Kidney capillary endothelial cell (primary cell): ENCODE results near the gene SERPINB5.
"Not testable (repeated sequence)": the region's sequence is repeated elsewhere in the genome, so short reads cannot be mapped to it uniquely, and the experiment has no call there.

Experiments used
- DNase-seq: peaks from one replicate; pipeline ENCODE4 v3.0.0-alpha.2; 2018; ENCODE audit warnings: low spot score

The SERPINB5 gene

GRCh38 chr18:63476668-63477067 is at the start of gene SERPINB5:
Gene SERPINB5 (plus strand): TSS chr18:63476958. CDS start chr18:63484429, 7,471 bp downstream.
- DNase-seq, result no peak

- DNase-seq, result peak; percentile 52
Measured at GRCh38 chr18:63427558-63427957, 49.2 kb upstream of the SERPINB5 start.

GRCh38 chr18:63430526-63430925 is 46.2 kb upstream of the SERPINB5 start:
- no peak for DNase-seq

- no peak for DNase-seq
Measured at GRCh38 chr18:63431180-63431579, 45.6 kb upstream of the SERPINB5 start.

- DNase-seq, result no peak
Measured at GRCh38 chr18:63433334-63433866, 43.4 kb upstream of the SERPINB5 start.

- no peak for DNase-seq
Measured at GRCh38 chr18:63438181-63438580, 38.6 kb upstream of the SERPINB5 start.

- DNase-seq, result peak; percentile 68
Measured at GRCh38 chr18:63439334-63439733, 37.4 kb upstream of the SERPINB5 start.

- DNase-seq, result no peak
Measured at GRCh38 chr18:63440219-63440618, 36.5 kb upstream of the SERPINB5 start.

- DNase-seq, result no peak
Measured at GRCh38 chr18:63440881-63441280, 35.9 kb upstream of the SERPINB5 start.

- DNase-seq, result no peak
Measured at GRCh38 chr18:63443829-63444228, 32.9 kb upstream of the SERPINB5 start.

- DNase-seq, result peak; percentile 36
Measured at GRCh38 chr18:63444580-63444979, 32.2 kb upstream of the SERPINB5 start.

GRCh38 chr18:63445037-63445436 is 31.7 kb upstream of the SERPINB5 start:
- DNase-seq, result no peak

- DNase-seq, result no peak
Measured at GRCh38 chr18:63446266-63446665, 30.5 kb upstream of the SERPINB5 start.

- DNase-seq, result no peak
Measured at GRCh38 chr18:63447066-63447465, 29.7 kb upstream of the SERPINB5 start.

- no peak for DNase-seq
Measured at GRCh38 chr18:63449426-63449825, 27.3 kb upstream of the SERPINB5 start.

GRCh38 chr18:63451799-63452660 is 24.7 kb upstream of the SERPINB5 start:
- DNase-seq, result no peak

- not testable (repeated sequence) for DNase-seq
Measured at GRCh38 chr18:63452751-63453150, 24.0 kb upstream of the SERPINB5 start.

GRCh38 chr18:63454497-63454896 is 22.3 kb upstream of the SERPINB5 start:
- DNase-seq, result no peak

GRCh38 chr18:63457977-63458376 is 18.8 kb upstream of the SERPINB5 start:
- DNase-seq, result no peak

GRCh38 chr18:63460414-63460813 is 16.3 kb upstream of the SERPINB5 start:
- DNase-seq, result no peak

- no peak for DNase-seq
Measured at GRCh38 chr18:63464434-63464833, 12.3 kb upstream of the SERPINB5 start.

GRCh38 chr18:63465059-63465458 is 11.7 kb upstream of the SERPINB5 start:
- no peak for DNase-seq

GRCh38 chr18:63467699-63468098 is 9.1 kb upstream of the SERPINB5 start:
- DNase-seq, result no peak

- DNase-seq, result no peak
Measured at GRCh38 chr18:63468575-63468974, 8.2 kb upstream of the SERPINB5 start.
